GM12878 (cell line): Measurements from ENCODE around the gene SYT3. TPM values are rescaled to one million over a fixed set of nuclear protein-coding genes. Genes with fewer than 3 reads are reported as not detected.

Experiments
- ATAC-seq: fragments of 200-7000 bp; cut with Tn5 transposase; 3 replicates; pipeline ENCODE4 v1.9.1; 2020; ENCODE audit warnings: mild to moderate bottlenecking, moderate library complexity
- BruUV-seq: library from RNA; stranded (reverse); fragments of 400-500 nt; replicated peaks from 2 replicates; lab custom pipeline; 2021; lab: Mats Ljungman, UMichigan
- CTCF ChIA-PET: fragments of 300-600 bp; sonication (Branson Sonifier 250); formaldehyde crosslinking; extraction: SDS; loops from one replicate; lab custom pipeline; 2021; ENCODE audit warnings: inconsistent platforms; lab: Yijun Ruan, JAX
- POLR2A ChIA-PET: fragments of 350-600 bp; formaldehyde crosslinking; extraction: SDS; loops from one replicate; lab custom pipeline; 2021; ENCODE audit warnings: inconsistent platforms; lab: Charles Lee
- RAD21 ChIA-PET: fragments of 300-600 bp; sonication (Branson Sonifier 250); formaldehyde crosslinking; loops from one replicate; lab custom pipeline; 2023; ENCODE audit warnings: antibody characterized with exemption; ENCODE audit not compliant: unreplicated experiment; lab: Charles Lee
- SMC1A ChIA-PET: fragments of 300-600 bp; sonication (Branson Sonifier 250); formaldehyde crosslinking; loops from one replicate; lab custom pipeline; 2023; ENCODE audit not compliant: unreplicated experiment, uncharacterized antibody; lab: Charles Lee
- DNase-seq: peaks from one replicate; pipeline ENCODE4 v3.0.0-alpha.2; 2011; ENCODE audit warnings: low read depth, low spot score
- FAIRE-seq: peaks from 3 replicates; lab custom pipeline; 2011; peaks lifted over from hg19 to GRCh38; lab: Jason Lieb, UNC
- H2AFZ ChIP-seq: 2 replicates; pipeline ENCODE4 v1.6.0; 2011; ENCODE audit warnings: low read depth, low read length, control low read depth; ENCODE audit not compliant: control insufficient read depth
- H3K27ac ChIP-seq: 2 replicates; pipeline ENCODE4 v1.5.1; 2011; ENCODE audit warnings: control low read depth; ENCODE audit not compliant: control insufficient read depth, insufficient read depth
- H3K27me3 ChIP-seq, 2 experiments: replicated peaks in 1 of 2; 2 replicates each; pipeline versions ENCODE4 v1.6.0 to v1.6.1; 2011; ENCODE audit warnings: low read length in 1 of 2; ENCODE audit not compliant: control insufficient read depth in 2 of 2, insufficient read depth in 2 of 2
- H3K36me3 ChIP-seq, 2 experiments: 2 replicates each; pipeline ENCODE4 v1.5.1; 2011; ENCODE audit warnings: low read length in 1 of 2; ENCODE audit not compliant: control insufficient read depth in 2 of 2, insufficient read depth in 2 of 2
- H3K4me1 ChIP-seq: 2 replicates; pipeline ENCODE4 v1.6.1; 2011; ENCODE audit warnings: mild to moderate bottlenecking, low read length, moderate library complexity, mixed read lengths; ENCODE audit not compliant: control insufficient read depth, insufficient read depth
- H3K4me2 ChIP-seq: 2 replicates; pipeline ENCODE4 v1.6.0; 2011; ENCODE audit warnings: control low read depth; ENCODE audit not compliant: control insufficient read depth, insufficient read depth
- H3K4me3 ChIP-seq: fragments of 200-600 bp; sonication (generic); 2 replicates; pipeline ENCODE4 v1.5.1; 2016
- H3K79me2 ChIP-seq: 2 replicates; pipeline ENCODE4 v1.6.0; 2011; ENCODE audit warnings: low read length; ENCODE audit not compliant: control insufficient read depth, insufficient read depth
- H3K9ac ChIP-seq: 2 replicates; pipeline ENCODE4 v1.8.0; 2011; ENCODE audit warnings: low read length, control low read depth, mixed read lengths; ENCODE audit not compliant: control insufficient read depth, insufficient read depth
- H3K9me3 ChIP-seq: replicated peaks from 3 replicates; pipeline ENCODE4 v1.5.1; 2011; ENCODE audit warnings: mild to moderate bottlenecking, low read length; ENCODE audit not compliant: control insufficient read depth, insufficient read depth
- H4K20me1 ChIP-seq: 2 replicates; pipeline ENCODE4 v1.6.0; 2011; ENCODE audit not compliant: control insufficient read depth, insufficient read depth
- ASH2L ChIP-seq: fragments of 300-600, 200-600 bp; sonication (generic); IDR thresholded peaks from 2 replicates; pipeline ENCODE4 v1.6.1; 2017; ENCODE audit warnings: low read depth, mild to moderate bottlenecking, borderline replicate concordance
- E2F4 ChIP-seq: IDR thresholded peaks from 2 replicates; pipeline ENCODE4 v1.6.1; 2012; ENCODE audit warnings: low read depth, low read length, improper control_type of control experiment
- NR2F1 ChIP-seq: fragments of 450-650 bp; conservative IDR thresholded peaks from 2 replicates; pipeline ENCODE4 v1.6.1; 2017; ENCODE audit warnings: mild to moderate bottlenecking
- RELB ChIP-seq: fragments of 450-650 bp; IDR thresholded peaks from 2 replicates; pipeline ENCODE4 v1.6.1; 2017; ENCODE audit warnings: low read depth, mild to moderate bottlenecking, moderate library complexity
- WGBS: methylation state at CpG from one replicate; pipeline ENCODE4 v1.1.6; 2016; ENCODE audit warnings: low lambda C conversion rate; ENCODE audit not compliant: insufficient replicate concordance, insufficient coverage; ENCODE audit errors: missing lambda C conversion rate; 5-methylcytosine and 5-hydroxymethylcytosine counted together
- in situ Hi-C: fragments of 300-500 bp; cut with MboI; formaldehyde crosslinking; loops from 9 replicates; pipeline ENCODE4 v1.14.3; 2018; ENCODE audit warnings: mixed read lengths
- intact Hi-C: fragments of 100-400 bp; cut with micrococcal nuclease; formaldehyde crosslinking; loops from one replicate; pipeline ENCODE4 v1.14.2; 2022; ENCODE audit not compliant: unreplicated experiment
- polyA plus RNA-seq, 11 experiments: library from polyadenylated mRNA; depleted of rRNA in 4 of 11; unstranded in 6 of 11; stranded (reverse) in 5 of 11; fragments of >200 nt; fragmentation: Nextera tagmentation in 4 of 11; fragmentation: Illumina TruSeq in 1 of 11; extraction: Ambion mirVana in 4 of 11; extraction: Trizol in 1 of 11; gene quantifications; 1 replicate in 1 of 11; 2 replicates in 10 of 11; pipeline versions ENCODE4 v1.2.1 to v1.2.3, GENCODE V29; 2011 to 2016; ENCODE audit warnings: inconsistent platforms in 2 of 11, missing spikeins in 2 of 11, low read depth in 1 of 11
- total RNA-seq, 4 experiments: library from RNA; depleted of rRNA in 3 of 4; stranded (reverse); fragments of >200 nt in 3 of 4; fragmentation: Illumina TruSeq in 1 of 4; extraction: Trizol in 1 of 4; gene quantifications; 2 replicates each; pipeline versions ENCODE4 v1.2.1 to v1.2.3, GENCODE V29; 2013 to 2021

Gene SYT3
- total and polyA plus RNA-seq, 10 of the 15 experiments (the other 5 are each of a cell fraction or from before 2014, with no cell fraction given): 0.05 to 0.18 TPM; not detected in 8

- TF ChIP-seq E2F4 (no peak), NR2F1 (peak; percentile 40; the same call in 1 of the 2 replicates)
Observed at GRCh38 chr19:50647879-50648615, 8.4 kb upstream of the SYT3 start (continued).

GRCh38 chr19:50646074-50646807, 6.6 kb upstream of the SYT3 start:
- no peak for ATAC-seq

More at GRCh38 chr19:50646074-50646807, 6.6 kb upstream of the SYT3 start:
- 8% methylated on average over 6 of the region's 6 CpGs for WGBS
- intact Hi-C loops: no loop called here
- Histone ChIP-seq H3K4me1 (no peaks in the 10 kb centered on the region), H3K4me3 (no peak overlapping the region), H3K4me2 (no peak overlapping the region), H3K27ac (no peak overlapping the region), H3K36me3 (no peaks in the 10 kb centered on the region), H2AFZ (no peak overlapping the region), H4K20me1 (no peaks in the 10 kb centered on the region), H3K9me3 (no peaks in the 10 kb centered on the region), H3K79me2 (no peaks in the 10 kb centered on the region), H3K27me3 (no peaks in the 10 kb centered on the region; a peak in 1 of 4 replicates), H3K9ac (no peak overlapping the region)
- CTCF ChIA-PET: interaction anchor here (0.6 to 2.2 kb wide), 2 partner anchors 109 to 510 kb away, joined by 3 to 7 read pairs; no protein-coding TSS in a partner anchor
- no peak for TF ChIP-seq E2F4
- no peak for TF ChIP-seq ASH2L
- TF ChIP-seq RELB: no peak
- FAIRE-seq (no peak), DNase-seq (no peak)
- RAD21 ChIA-PET: no interaction called here
- POLR2A ChIA-PET: no interaction called here
- BruUV-seq: no TSS peak
- in situ Hi-C loops: no loop called here
- SMC1A ChIA-PET: no interaction called here
